ENCODE data around the gene RDH8.
"Not testable (repeated sequence)": the region's sequence is repeated elsewhere in the genome, so short reads cannot be mapped to it uniquely, and the experiment has no call there.

The RDH8 gene

GRCh38 chr19:10005632-10006334 lies 7.5 kb upstream of the RDH8 start:
- DNase-seq (ENCODE audit: low read depth): no peak

- DNase-seq (ENCODE audit: low read depth): peak; percentile 30
These were observed 7.0 kb upstream of the RDH8 start for GRCh38 chr19:10006335-10006708.

- no peak for DNase-seq (ENCODE audit: low read depth)
These were observed 6.4 kb upstream of the RDH8 start for GRCh38 chr19:10006752-10007323.

- DNase-seq (ENCODE audit: low read depth): peak; percentile 46
These were observed 5.7 kb upstream of the RDH8 start for GRCh38 chr19:10007371-10008183.

GRCh38 chr19:10008184-10008765 lies 5.0 kb upstream of the RDH8 start:
- no peak for DNase-seq (ENCODE audit: low read depth)

GRCh38 chr19:10009714-10010224 lies 3.5 kb upstream of the RDH8 start:
- DNase-seq (ENCODE audit: low read depth): no peak

- peak; percentile 41 for DNase-seq (ENCODE audit: low read depth)
These were observed 3.0 kb upstream of the RDH8 start, which contains the start of gene COL5A3 for GRCh38 chr19:10010247-10010691. Gene COL5A3, minus strand, starts transcription at chr19:10010504. Its CDS starts 119 bp downstream, at chr19:10010385.

GRCh38 chr19:10010939-10011338 lies 2.3 kb upstream of the RDH8 start:
- DNase-seq (ENCODE audit: low read depth): no peak

GRCh38 chr19:10011974-10012373 lies 1.3 kb upstream of the RDH8 start:
- DNase-seq (ENCODE audit: low read depth): no peak

GRCh38 chr19:10013834-10014618 lies 743 bp downstream of the RDH8 start:
- no peak for DNase-seq (ENCODE audit: low read depth)

GRCh38 chr19:10018263-10018662 lies 5.0 kb downstream of the RDH8 start:
- DNase-seq (ENCODE audit: low read depth): no peak

- DNase-seq (ENCODE audit: low read depth): no peak
These were observed 5.5 kb downstream of the RDH8 start for GRCh38 chr19:10018786-10019185.

- DNase-seq (ENCODE audit: low read depth): no peak
These were observed 6.0 kb downstream of the RDH8 start for GRCh38 chr19:10019246-10019645.

GRCh38 chr19:10020851-10021250 lies 7.6 kb downstream of the RDH8 start:
- no peak for DNase-seq (ENCODE audit: low read depth)

- no peak for DNase-seq (ENCODE audit: low read depth)
These were observed 8.2 kb downstream of the RDH8 start for GRCh38 chr19:10021446-10021845.

GRCh38 chr19:10021863-10022262 lies 8.6 kb downstream of the RDH8 start:
- no peak for DNase-seq (ENCODE audit: low read depth)

- not testable (repeated sequence) for DNase-seq (ENCODE audit: low read depth)
These were observed 9.8 kb downstream of the RDH8 start for GRCh38 chr19:10023096-10023495.

- no peak for DNase-seq (ENCODE audit: low read depth)
These were observed 13.5 kb downstream of the RDH8 start for GRCh38 chr19:10026744-10027143.

GRCh38 chr19:10027158-10027997 lies 14.1 kb downstream of the RDH8 start:
- peak; percentile 86 for DNase-seq (ENCODE audit: low read depth)

GRCh38 chr19:10033614-10034013 lies 20.3 kb downstream of the RDH8 start:
- DNase-seq (ENCODE audit: low read depth): no peak

Data from fibroblast of gingiva (primary cell).